ENCODE measurements around the gene ARF4. TPM values are rescaled to one million over a fixed set of nuclear protein-coding genes. Genes with fewer than 3 reads are reported as not detected.

Gene ARF4
- total RNA-seq, 1 donor, result 261 TPM

GRCh38 chr3:57594144-57594543, 3.0 kb downstream of the ARF4 start:
- peaks cover 32% of the 10 kb centered on the region for H3K4me1 ChIP-seq (ENCODE audit: insufficient read depth, low read length)
- H2AFZ ChIP-seq (ENCODE audit: low read length), result no peak overlapping the region
- H3K4me2 ChIP-seq (ENCODE audit: insufficient read depth, low read length), result peak overlapping the region; percentile 96
- peak overlapping the region; percentile 99 for H3K4me3 ChIP-seq (ENCODE audit: insufficient read depth, low read length)
- peak overlapping the region; percentile 100 for H3K27ac ChIP-seq (ENCODE audit: low read depth, low read length)
- H3K79me2 ChIP-seq (ENCODE audit: insufficient read depth, low read length), result peaks cover 84% of the 10 kb centered on the region
- no peak for DNase-seq (ENCODE audit: insufficient read length, low spot score, missing footprints)
- no peaks in the 10 kb centered on the region for H3K9me3 ChIP-seq (ENCODE audit: low read depth, low read length)
- TF ChIP-seq, protein P1, sequence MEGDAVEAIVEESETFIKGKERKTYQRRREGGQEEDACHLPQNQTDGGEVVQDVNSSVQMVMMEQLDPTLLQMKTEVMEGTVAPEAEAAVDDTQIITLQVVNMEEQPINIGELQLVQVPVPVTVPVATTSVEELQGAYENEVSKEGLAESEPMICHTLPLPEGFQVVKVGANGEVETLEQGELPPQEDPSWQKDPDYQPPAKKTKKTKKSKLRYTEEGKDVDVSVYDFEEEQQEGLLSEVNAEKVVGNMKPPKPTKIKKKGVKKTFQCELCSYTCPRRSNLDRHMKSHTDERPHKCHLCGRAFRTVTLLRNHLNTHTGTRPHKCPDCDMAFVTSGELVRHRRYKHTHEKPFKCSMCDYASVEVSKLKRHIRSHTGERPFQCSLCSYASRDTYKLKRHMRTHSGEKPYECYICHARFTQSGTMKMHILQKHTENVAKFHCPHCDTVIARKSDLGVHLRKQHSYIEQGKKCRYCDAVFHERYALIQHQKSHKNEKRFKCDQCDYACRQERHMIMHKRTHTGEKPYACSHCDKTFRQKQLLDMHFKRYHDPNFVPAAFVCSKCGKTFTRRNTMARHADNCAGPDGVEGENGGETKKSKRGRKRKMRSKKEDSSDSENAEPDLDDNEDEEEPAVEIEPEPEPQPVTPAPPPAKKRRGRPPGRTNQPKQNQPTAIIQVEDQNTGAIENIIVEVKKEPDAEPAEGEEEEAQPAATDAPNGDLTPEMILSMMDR (IDR thresholded peaks at IDR 0.05; ENCODE audit: extremely low read depth, low read depth, low read length), result no peak
- H3K27me3 ChIP-seq (ENCODE audit: insufficient read depth, low read length), result no peaks in the 10 kb centered on the region
- peaks cover 70% of the 10 kb centered on the region for H4K20me1 ChIP-seq (ENCODE audit: insufficient read depth, low read length)
- peaks cover 32% of the 10 kb centered on the region for H3K36me3 ChIP-seq (ENCODE audit: insufficient read depth, low read length)

GRCh38 chr3:57592306-57592705, 4.8 kb downstream of the ARF4 start:
- H3K27ac ChIP-seq (ENCODE audit: low read depth, low read length), result peak overlapping the region; percentile 32
- no peaks in the 10 kb centered on the region for H3K27me3 ChIP-seq (ENCODE audit: insufficient read depth, low read length)
- peaks cover 32% of the 10 kb centered on the region for H3K36me3 ChIP-seq (ENCODE audit: insufficient read depth, low read length)
- peak overlapping the region; percentile 96 for H3K4me2 ChIP-seq (ENCODE audit: insufficient read depth, low read length)
- peaks cover 97% of the 10 kb centered on the region for H3K79me2 ChIP-seq (ENCODE audit: insufficient read depth, low read length)
- peaks cover 29% of the 10 kb centered on the region for H3K4me1 ChIP-seq (ENCODE audit: insufficient read depth, low read length)
- TF ChIP-seq, protein P1 (IDR thresholded peaks at IDR 0.05; ENCODE audit: extremely low read depth, low read depth, low read length), result no peak
- H2AFZ ChIP-seq (ENCODE audit: low read length), result no peak overlapping the region
- H3K4me3 ChIP-seq (ENCODE audit: insufficient read depth, low read length), result peak overlapping the region; percentile 8
- H3K9me3 ChIP-seq (ENCODE audit: low read depth, low read length), result no peaks in the 10 kb centered on the region
- peaks cover 87% of the 10 kb centered on the region for H4K20me1 ChIP-seq (ENCODE audit: insufficient read depth, low read length)
- DNase-seq (ENCODE audit: insufficient read length, low spot score, missing footprints), result no peak

- Histone ChIP-seq H3K4me3 (ENCODE audit: insufficient read depth, low read length) (no peak overlapping the region), H3K27me3 (ENCODE audit: insufficient read depth, low read length) (no peaks in the 10 kb centered on the region), H3K36me3 (ENCODE audit: insufficient read depth, low read length) (peaks cover 42% of the 10 kb centered on the region), H3K4me2 (ENCODE audit: insufficient read depth, low read length) (peak overlapping the region; percentile 23), H4K20me1 (ENCODE audit: insufficient read depth, low read length) (peaks cover 86% of the 10 kb centered on the region), H2AFZ (ENCODE audit: low read length) (no peak overlapping the region), H3K4me1 (ENCODE audit: insufficient read depth, low read length) (peaks cover 33% of the 10 kb centered on the region), H3K9me3 (ENCODE audit: low read depth, low read length) (no peaks in the 10 kb centered on the region), H3K27ac (ENCODE audit: low read depth, low read length) (no peak overlapping the region), H3K79me2 (ENCODE audit: insufficient read depth, low read length) (peaks cover 99% of the 10 kb centered on the region)
- no peak for DNase-seq (ENCODE audit: insufficient read length, low spot score, missing footprints)
- TF ChIP-seq, protein P1 (IDR thresholded peaks at IDR 0.05; ENCODE audit: extremely low read depth, low read depth, low read length), result no peak
Measured at GRCh38 chr3:57587905-57588304, 9.2 kb downstream of the ARF4 start.

DNA sequence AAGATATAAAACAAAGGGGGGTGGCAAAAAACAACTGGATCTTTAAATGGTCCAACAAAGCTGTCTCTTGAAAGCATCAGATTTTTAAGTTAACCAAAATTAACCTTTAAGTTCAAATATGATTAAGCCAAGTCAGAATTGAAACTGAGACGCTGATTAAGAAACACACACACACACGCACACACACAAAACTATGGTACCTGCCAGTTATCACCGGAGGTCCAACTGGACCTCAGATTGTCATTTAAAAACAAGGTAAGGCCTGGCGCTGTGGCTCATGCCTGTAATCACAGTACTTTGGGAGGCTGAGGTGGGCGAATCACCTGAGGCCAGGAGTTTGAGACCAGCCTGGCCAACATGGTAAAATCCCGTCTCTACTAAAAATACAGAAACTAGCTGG, 10.4 kb downstream of the ARF4 start:
- peak overlapping the region; percentile 41 for H3K4me2 ChIP-seq (ENCODE audit: insufficient read depth, low read length)
- TF ChIP-seq, protein P1 (IDR thresholded peaks at IDR 0.05; ENCODE audit: extremely low read depth, low read depth, low read length), result no peak
- H2AFZ ChIP-seq (ENCODE audit: low read length), result no peak overlapping the region
- H3K79me2 ChIP-seq (ENCODE audit: insufficient read depth, low read length), result peaks cover 99% of the 10 kb centered on the region
- H3K27me3 ChIP-seq (ENCODE audit: insufficient read depth, low read length), result no peaks in the 10 kb centered on the region
- DNase-seq (ENCODE audit: insufficient read length, low spot score, missing footprints), result no peak
- H3K9me3 ChIP-seq (ENCODE audit: low read depth, low read length), result no peaks in the 10 kb centered on the region
- H3K27ac ChIP-seq (ENCODE audit: low read depth, low read length), result peak overlapping the region; percentile 7
- H4K20me1 ChIP-seq (ENCODE audit: insufficient read depth, low read length), result peaks cover 85% of the 10 kb centered on the region
- H3K36me3 ChIP-seq (ENCODE audit: insufficient read depth, low read length), result peaks cover 49% of the 10 kb centered on the region
- peak overlapping the region; percentile 16 for H3K4me3 ChIP-seq (ENCODE audit: insufficient read depth, low read length)
- H3K4me1 ChIP-seq (ENCODE audit: insufficient read depth, low read length), result peaks cover 24% of the 10 kb centered on the region

All from osteoblast (primary cell).